GM23248 (cell line): Measurements from ENCODE around the gene SFT2D2.

Experiments used
- EZH2 ChIP-seq: fragments of 200-600 bp; sonication (generic); IDR thresholded peaks from 2 replicates; pipeline ENCODE4 v1.6.1; 2018; ENCODE audit warnings: antibody characterized with exemption, mild to moderate bottlenecking; ENCODE audit not compliant: insufficient read depth, poor library complexity, severe bottlenecking
- EZH2phosphoT487 ChIP-seq: fragments of 200-600 bp; sonication (generic); IDR thresholded peaks from 2 replicates; pipeline ENCODE4 v1.6.1; 2018; ENCODE audit warnings: antibody characterized with exemption, moderate library complexity, mild to moderate bottlenecking, low read depth; ENCODE audit not compliant: insufficient read depth

GRCh38 chr1:168213349-168213748 is 12.5 kb upstream of the SFT2D2 start:
- no peak for TF ChIP-seq EZH2
- TF ChIP-seq EZH2phosphoT487, result no peak
